WTC11 (cell line): Measurements from ENCODE around the gene NCKAP5L. TPM values are rescaled to one million over a fixed set of nuclear protein-coding genes. Genes with fewer than 3 reads are reported as not detected.
A peak's percentile ranks its signal among the peaks of the same experiment; 100 is the strongest.

ENCODE experiments used
- ATAC-seq: fragments of 200-7000 bp; cut with Tn5 transposase; 2 replicates; pipeline ENCODE4 v1.10.0; 2021; ENCODE audit warnings: mild to moderate bottlenecking, moderate library complexity
- CTCF ChIA-PET: fragments of 300-600 bp; sonication (Branson Sonifier 250); formaldehyde crosslinking; loops from one replicate; lab custom pipeline; 2021; ENCODE audit warnings: antibody characterized with exemption; lab: Charles Lee
- POLR2A ChIA-PET: fragments of 350-600 bp; sonication (Branson Sonifier 250); formaldehyde crosslinking; loops from one replicate; lab custom pipeline; 2021; ENCODE audit warnings: antibody characterized with exemption; lab: Charles Lee
- DNase-seq: peaks from one replicate; pipeline ENCODE4 v3.0.0; 2021; ENCODE audit warnings: low spot score
- H3K27ac Mint-ChIP-seq: 2 replicates; pipeline ENCODE4 v1.8.0; 2021; ENCODE audit warnings: mixed read lengths
- H3K27me3 Mint-ChIP-seq: 2 replicates; pipeline ENCODE4 v1.8.0; 2021; ENCODE audit warnings: low read depth, mild to moderate bottlenecking, moderate library complexity, mixed read lengths
- H3K36me3 Mint-ChIP-seq: 2 replicates; pipeline ENCODE4 v1.8.0; 2021; ENCODE audit warnings: mixed read lengths
- H3K4me1 Mint-ChIP-seq: 2 replicates; pipeline ENCODE4 v1.8.0; 2022; ENCODE audit warnings: mixed read lengths
- H3K4me3 Mint-ChIP-seq: 2 replicates; pipeline ENCODE4 v1.8.0; 2021; ENCODE audit warnings: mild to moderate bottlenecking, moderate library complexity, mixed read lengths
- H3K9me3 Mint-ChIP-seq: 2 replicates; pipeline ENCODE4 v1.8.0; 2021; ENCODE audit warnings: mixed read lengths
- CBFB ChIP-seq: sonication (generic); formaldehyde crosslinking; IDR thresholded peaks from 2 replicates; pipeline ENCODE4 v1.8.1; 2022; ENCODE audit warnings: mild to moderate bottlenecking, low read depth, missing genetic modification reagents
- CREB1 ChIP-seq: sonication (generic); formaldehyde crosslinking; IDR thresholded peaks from 2 replicates; pipeline ENCODE4 v1.8.0; 2023; ENCODE audit warnings: mild to moderate bottlenecking, missing genetic modification reagents
- FOXK1 ChIP-seq: sonication (generic); formaldehyde crosslinking; IDR thresholded peaks from 2 replicates; pipeline ENCODE4 v1.8.0; 2022; ENCODE audit warnings: mild to moderate bottlenecking, moderate library complexity, missing genetic modification reagents
- GABPB1 ChIP-seq: sonication (generic); formaldehyde crosslinking; IDR thresholded peaks from 2 replicates; pipeline ENCODE4 v1.8.1; 2023; ENCODE audit warnings: mild to moderate bottlenecking, missing genetic modification reagents
- GRHL2 ChIP-seq: fragments of 250-450 bp; sonication (Bioruptor Pico); IDR thresholded peaks from 2 replicates; pipeline ENCODE4 v1.8.0; 2022; ENCODE audit warnings: mild to moderate bottlenecking, moderate library complexity; ENCODE audit not compliant: insufficient replicate concordance, severe bottlenecking
- JAZF1 ChIP-seq: fragments of 250-450 bp; sonication (Bioruptor Pico); IDR thresholded peaks from 2 replicates; pipeline ENCODE4 v1.9.0; 2021; ENCODE audit warnings: moderate library complexity, mild to moderate bottlenecking, inconsistent platforms
- NR3C1 ChIP-seq: sonication (generic); formaldehyde crosslinking; conservative IDR thresholded peaks from 2 replicates; pipeline ENCODE4 v1.8.1; 2023; ENCODE audit warnings: low read depth, mild to moderate bottlenecking, missing genetic modification reagents
- OVOL2 ChIP-seq: fragments of 250-450 bp; sonication (Bioruptor Pico); IDR thresholded peaks from 2 replicates; pipeline ENCODE4 v1.9.0; 2021; ENCODE audit warnings: mild to moderate bottlenecking, borderline replicate concordance
- RELA ChIP-seq: sonication (generic); formaldehyde crosslinking; IDR thresholded peaks from 2 replicates; pipeline ENCODE4 v1.8.1; 2022; ENCODE audit warnings: missing genetic modification reagents, mild to moderate bottlenecking, borderline replicate concordance
- total RNA-seq: library from RNA; stranded (reverse); gene quantifications from 3 replicates; pipeline ENCODE4 v1.2.3, GENCODE V29; 2021
- TF ChIP-seq, protein P1 (sequence below): sonication (generic); formaldehyde crosslinking; IDR thresholded peaks from 2 replicates; pipeline ENCODE4 v1.8.0; 2023; ENCODE audit warnings: missing genetic modification reagents, mild to moderate bottlenecking, borderline replicate concordance
- TF ChIP-seq, protein P2 (sequence below): fragments of 200-600 bp; IDR thresholded peaks from 2 replicates; pipeline ENCODE4 v1.8.0; 2022; ENCODE audit warnings: antibody characterized with exemption
- TF ChIP-seq, protein P3 (sequence below): sonication (generic); formaldehyde crosslinking; IDR thresholded peaks from 2 replicates; pipeline ENCODE4 v1.8.0; 2023; ENCODE audit warnings: missing genetic modification reagents
- TF ChIP-seq, protein P4 (sequence below): sonication (generic); formaldehyde crosslinking; IDR thresholded peaks from 2 replicates; pipeline ENCODE4 v1.8.1; 2023; ENCODE audit warnings: mild to moderate bottlenecking, missing genetic modification reagents
- TF ChIP-seq, protein P5 (sequence below): sonication (generic); formaldehyde crosslinking; IDR thresholded peaks from 2 replicates; pipeline ENCODE4 v1.8.1; 2022; ENCODE audit warnings: missing genetic modification reagents, borderline replicate concordance
- TF ChIP-seq, protein P6 (sequence below): sonication (generic); formaldehyde crosslinking; IDR thresholded peaks from 2 replicates; pipeline ENCODE4 v1.8.0; 2023; ENCODE audit warnings: mild to moderate bottlenecking, missing genetic modification reagents

NCKAP5L gene
- total RNA-seq, 1 experiment from 2014 or later = 27.8 TPM

DNA sequence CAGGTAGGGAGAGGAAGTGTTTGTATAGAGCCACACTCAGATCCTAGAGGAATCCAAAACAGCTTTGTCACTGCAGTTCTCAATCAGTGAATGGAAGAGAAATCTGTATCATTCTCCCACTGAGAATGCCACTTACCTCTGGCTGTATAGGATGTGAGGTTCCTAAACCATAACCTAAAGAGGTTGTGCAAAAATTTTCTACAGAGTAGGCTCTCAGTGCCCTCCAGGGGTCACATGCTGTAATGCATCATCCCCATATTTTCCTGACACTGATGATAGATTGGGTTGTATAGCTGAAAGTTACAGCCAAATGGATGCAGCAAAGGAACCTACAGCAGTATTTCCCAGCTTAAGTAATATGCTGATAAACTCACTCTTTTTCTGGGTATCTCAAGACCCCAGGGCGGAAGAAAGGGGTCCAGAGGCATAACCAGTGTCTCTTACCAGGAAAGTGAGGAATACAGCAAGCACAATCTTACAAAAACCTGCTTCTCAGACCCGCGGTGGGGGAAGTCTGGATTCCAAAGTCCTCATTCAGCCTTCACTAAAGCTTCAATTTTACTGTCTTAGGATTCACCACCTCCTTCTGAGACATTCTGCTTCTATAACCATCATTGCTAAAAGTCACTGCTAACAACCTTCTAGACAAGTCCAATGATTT lies 10.9 kb upstream of the NCKAP5L start:
- H3K27me3 Mint-ChIP-seq = peaks cover 5% of the 10 kb centered on the region
- H3K4me3 Mint-ChIP-seq = no peak overlapping the region
- H3K9me3 Mint-ChIP-seq = no peaks in the 10 kb centered on the region
- ATAC-seq (peak; percentile 29), DNase-seq (no peak)
- H3K4me1 Mint-ChIP-seq = peaks cover 13% of the 10 kb centered on the region
- ChIA-PET CTCF (interaction anchor here (0.6 to 2.2 kb wide), 32 partner anchors 8 to 435 kb away, joined by 3 to 31 read pairs (median 4); partner anchors contain the start of genes NCKAP5L and TMBIM6), POLR2A (interaction anchor here (0.6 to 1.2 kb wide), 2 partner anchors 11 to 33 kb away, joined by 4 to 6 read pairs; partner anchors contain the start of gene NCKAP5L)
- TF ChIP-seq GRHL2 (CRISPR knock-in tag) (no peak), RELA (CRISPR knock-in tag) (no peak)
- TF ChIP-seq, protein P1, sequence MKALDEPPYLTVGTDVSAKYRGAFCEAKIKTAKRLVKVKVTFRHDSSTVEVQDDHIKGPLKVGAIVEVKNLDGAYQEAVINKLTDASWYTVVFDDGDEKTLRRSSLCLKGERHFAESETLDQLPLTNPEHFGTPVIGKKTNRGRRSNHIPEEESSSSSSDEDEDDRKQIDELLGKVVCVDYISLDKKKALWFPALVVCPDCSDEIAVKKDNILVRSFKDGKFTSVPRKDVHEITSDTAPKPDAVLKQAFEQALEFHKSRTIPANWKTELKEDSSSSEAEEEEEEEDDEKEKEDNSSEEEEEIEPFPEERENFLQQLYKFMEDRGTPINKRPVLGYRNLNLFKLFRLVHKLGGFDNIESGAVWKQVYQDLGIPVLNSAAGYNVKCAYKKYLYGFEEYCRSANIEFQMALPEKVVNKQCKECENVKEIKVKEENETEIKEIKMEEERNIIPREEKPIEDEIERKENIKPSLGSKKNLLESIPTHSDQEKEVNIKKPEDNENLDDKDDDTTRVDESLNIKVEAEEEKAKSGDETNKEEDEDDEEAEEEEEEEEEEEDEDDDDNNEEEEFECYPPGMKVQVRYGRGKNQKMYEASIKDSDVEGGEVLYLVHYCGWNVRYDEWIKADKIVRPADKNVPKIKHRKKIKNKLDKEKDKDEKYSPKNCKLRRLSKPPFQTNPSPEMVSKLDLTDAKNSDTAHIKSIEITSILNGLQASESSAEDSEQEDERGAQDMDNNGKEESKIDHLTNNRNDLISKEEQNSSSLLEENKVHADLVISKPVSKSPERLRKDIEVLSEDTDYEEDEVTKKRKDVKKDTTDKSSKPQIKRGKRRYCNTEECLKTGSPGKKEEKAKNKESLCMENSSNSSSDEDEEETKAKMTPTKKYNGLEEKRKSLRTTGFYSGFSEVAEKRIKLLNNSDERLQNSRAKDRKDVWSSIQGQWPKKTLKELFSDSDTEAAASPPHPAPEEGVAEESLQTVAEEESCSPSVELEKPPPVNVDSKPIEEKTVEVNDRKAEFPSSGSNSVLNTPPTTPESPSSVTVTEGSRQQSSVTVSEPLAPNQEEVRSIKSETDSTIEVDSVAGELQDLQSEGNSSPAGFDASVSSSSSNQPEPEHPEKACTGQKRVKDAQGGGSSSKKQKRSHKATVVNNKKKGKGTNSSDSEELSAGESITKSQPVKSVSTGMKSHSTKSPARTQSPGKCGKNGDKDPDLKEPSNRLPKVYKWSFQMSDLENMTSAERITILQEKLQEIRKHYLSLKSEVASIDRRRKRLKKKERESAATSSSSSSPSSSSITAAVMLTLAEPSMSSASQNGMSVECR (CRISPR knock-in tag) = no peak
- TF ChIP-seq, protein P2, sequence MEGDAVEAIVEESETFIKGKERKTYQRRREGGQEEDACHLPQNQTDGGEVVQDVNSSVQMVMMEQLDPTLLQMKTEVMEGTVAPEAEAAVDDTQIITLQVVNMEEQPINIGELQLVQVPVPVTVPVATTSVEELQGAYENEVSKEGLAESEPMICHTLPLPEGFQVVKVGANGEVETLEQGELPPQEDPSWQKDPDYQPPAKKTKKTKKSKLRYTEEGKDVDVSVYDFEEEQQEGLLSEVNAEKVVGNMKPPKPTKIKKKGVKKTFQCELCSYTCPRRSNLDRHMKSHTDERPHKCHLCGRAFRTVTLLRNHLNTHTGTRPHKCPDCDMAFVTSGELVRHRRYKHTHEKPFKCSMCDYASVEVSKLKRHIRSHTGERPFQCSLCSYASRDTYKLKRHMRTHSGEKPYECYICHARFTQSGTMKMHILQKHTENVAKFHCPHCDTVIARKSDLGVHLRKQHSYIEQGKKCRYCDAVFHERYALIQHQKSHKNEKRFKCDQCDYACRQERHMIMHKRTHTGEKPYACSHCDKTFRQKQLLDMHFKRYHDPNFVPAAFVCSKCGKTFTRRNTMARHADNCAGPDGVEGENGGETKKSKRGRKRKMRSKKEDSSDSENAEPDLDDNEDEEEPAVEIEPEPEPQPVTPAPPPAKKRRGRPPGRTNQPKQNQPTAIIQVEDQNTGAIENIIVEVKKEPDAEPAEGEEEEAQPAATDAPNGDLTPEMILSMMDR = peak; percentile 46
- TF ChIP-seq, protein P3, sequence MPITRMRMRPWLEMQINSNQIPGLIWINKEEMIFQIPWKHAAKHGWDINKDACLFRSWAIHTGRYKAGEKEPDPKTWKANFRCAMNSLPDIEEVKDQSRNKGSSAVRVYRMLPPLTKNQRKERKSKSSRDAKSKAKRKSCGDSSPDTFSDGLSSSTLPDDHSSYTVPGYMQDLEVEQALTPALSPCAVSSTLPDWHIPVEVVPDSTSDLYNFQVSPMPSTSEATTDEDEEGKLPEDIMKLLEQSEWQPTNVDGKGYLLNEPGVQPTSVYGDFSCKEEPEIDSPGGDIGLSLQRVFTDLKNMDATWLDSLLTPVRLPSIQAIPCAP (CRISPR knock-in tag) = no peak
- H3K27ac Mint-ChIP-seq = no peak overlapping the region
- H3K36me3 Mint-ChIP-seq = no peaks in the 10 kb centered on the region

DNA sequence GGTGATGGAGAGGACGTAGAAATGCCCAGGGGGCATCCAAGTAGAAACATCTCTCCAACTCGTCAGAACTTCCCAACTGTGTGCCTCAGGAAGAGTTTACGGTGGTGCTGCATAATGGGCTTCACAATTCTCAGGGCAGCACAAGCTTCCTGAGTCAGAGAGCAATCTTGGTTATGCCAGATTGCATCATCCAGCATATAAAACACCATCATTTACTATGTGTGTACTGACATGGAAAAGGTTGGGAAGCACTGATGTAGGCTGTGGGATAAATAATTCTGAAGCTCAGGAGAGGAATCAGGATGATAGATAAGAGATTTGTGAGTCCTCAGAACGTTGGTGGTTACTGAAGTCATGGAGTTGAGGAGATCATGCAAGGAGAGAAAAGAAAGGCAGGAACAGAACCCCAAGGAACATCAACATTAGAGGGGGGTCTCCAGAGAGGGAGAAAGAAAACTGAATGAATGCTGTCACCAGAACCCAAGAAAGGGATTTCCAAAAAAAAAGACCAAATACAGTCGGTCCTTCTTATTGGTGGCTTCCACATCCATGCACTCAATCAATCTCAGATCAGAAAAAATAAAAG lies 4.7 kb upstream of the NCKAP5L start:
- ChIA-PET CTCF (no interaction called here), POLR2A (no interaction called here)
- ATAC-seq = no peak
- no peak overlapping the region for H3K4me3 Mint-ChIP-seq
- no peak overlapping the region for H3K27ac Mint-ChIP-seq
- no peak for DNase-seq
- no peaks in the 10 kb centered on the region; the same call in 1 of the 2 replicates for H3K27me3 Mint-ChIP-seq
- no peaks in the 10 kb centered on the region for H3K9me3 Mint-ChIP-seq
- H3K36me3 Mint-ChIP-seq = no peaks in the 10 kb centered on the region
- H3K4me1 Mint-ChIP-seq = peaks cover 7% of the 10 kb centered on the region
- TF ChIP-seq, protein P4, sequence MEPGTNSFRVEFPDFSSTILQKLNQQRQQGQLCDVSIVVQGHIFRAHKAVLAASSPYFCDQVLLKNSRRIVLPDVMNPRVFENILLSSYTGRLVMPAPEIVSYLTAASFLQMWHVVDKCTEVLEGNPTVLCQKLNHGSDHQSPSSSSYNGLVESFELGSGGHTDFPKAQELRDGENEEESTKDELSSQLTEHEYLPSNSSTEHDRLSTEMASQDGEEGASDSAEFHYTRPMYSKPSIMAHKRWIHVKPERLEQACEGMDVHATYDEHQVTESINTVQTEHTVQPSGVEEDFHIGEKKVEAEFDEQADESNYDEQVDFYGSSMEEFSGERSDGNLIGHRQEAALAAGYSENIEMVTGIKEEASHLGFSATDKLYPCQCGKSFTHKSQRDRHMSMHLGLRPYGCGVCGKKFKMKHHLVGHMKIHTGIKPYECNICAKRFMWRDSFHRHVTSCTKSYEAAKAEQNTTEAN = no peak
- peak; percentile 75 for TF ChIP-seq GABPB1 (CRISPR knock-in tag)

DNA sequence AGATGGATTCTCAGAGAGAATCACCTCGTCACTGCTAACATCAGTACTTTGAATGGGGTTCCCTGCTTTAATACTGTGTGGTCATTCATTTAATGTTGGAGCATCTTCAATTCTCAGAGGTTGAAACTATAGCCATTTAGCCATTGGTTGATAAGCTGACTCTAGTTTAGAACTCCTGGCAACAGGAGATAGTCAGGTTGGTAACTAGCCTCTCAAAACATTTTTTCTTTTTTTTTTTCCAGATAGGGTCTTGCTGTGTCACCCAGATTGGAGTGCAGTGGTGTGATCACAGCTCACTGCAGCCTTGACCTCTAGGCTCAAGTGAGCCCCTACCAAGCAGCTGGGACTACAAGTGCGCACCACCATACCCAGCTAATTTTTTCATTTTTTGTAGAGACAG lies 3.5 kb upstream of the NCKAP5L start:
- H3K27ac Mint-ChIP-seq = no peak overlapping the region
- CTCF ChIA-PET = interaction anchor here (1.7 kb wide), 1 partner anchor 53 kb away, joined by 4 read pairs; no protein-coding TSS in a partner anchor
- TF ChIP-seq OVOL2 (CRISPR knock-in tag) (no peak), FOXK1 (no peak), RELA (CRISPR knock-in tag) (no peak), JAZF1 (CRISPR knock-in tag) (no peak), NR3C1 (CRISPR knock-in tag) (no peak), CBFB (no peak), CREB1 (CRISPR knock-in tag) (no peak)
- TF ChIP-seq, protein P5, sequence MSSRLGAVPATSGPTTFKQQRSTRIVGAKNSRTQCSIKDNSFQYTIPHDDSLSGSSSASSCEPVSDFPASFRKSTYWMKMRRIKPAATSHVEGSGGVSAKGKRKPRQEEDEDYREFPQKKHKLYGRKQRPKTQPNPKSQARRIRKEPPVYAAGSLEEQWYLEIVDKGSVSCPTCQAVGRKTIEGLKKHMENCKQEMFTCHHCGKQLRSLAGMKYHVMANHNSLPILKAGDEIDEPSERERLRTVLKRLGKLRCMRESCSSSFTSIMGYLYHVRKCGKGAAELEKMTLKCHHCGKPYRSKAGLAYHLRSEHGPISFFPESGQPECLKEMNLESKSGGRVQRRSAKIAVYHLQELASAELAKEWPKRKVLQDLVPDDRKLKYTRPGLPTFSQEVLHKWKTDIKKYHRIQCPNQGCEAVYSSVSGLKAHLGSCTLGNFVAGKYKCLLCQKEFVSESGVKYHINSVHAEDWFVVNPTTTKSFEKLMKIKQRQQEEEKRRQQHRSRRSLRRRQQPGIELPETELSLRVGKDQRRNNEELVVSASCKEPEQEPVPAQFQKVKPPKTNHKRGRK (CRISPR knock-in tag) = no peak
- TF ChIP-seq, protein P6, sequence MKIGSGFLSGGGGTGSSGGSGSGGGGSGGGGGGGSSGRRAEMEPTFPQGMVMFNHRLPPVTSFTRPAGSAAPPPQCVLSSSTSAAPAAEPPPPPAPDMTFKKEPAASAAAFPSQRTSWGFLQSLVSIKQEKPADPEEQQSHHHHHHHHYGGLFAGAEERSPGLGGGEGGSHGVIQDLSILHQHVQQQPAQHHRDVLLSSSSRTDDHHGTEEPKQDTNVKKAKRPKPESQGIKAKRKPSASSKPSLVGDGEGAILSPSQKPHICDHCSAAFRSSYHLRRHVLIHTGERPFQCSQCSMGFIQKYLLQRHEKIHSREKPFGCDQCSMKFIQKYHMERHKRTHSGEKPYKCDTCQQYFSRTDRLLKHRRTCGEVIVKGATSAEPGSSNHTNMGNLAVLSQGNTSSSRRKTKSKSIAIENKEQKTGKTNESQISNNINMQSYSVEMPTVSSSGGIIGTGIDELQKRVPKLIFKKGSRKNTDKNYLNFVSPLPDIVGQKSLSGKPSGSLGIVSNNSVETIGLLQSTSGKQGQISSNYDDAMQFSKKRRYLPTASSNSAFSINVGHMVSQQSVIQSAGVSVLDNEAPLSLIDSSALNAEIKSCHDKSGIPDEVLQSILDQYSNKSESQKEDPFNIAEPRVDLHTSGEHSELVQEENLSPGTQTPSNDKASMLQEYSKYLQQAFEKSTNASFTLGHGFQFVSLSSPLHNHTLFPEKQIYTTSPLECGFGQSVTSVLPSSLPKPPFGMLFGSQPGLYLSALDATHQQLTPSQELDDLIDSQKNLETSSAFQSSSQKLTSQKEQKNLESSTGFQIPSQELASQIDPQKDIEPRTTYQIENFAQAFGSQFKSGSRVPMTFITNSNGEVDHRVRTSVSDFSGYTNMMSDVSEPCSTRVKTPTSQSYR = no peak

More for the DNA sequence above, 3.5 kb upstream of the NCKAP5L start:
- POLR2A ChIA-PET = no interaction called here
- Mint-ChIP-seq H3K4me3 (no peak overlapping the region), H3K36me3 (no peaks in the 10 kb centered on the region), H3K9me3 (no peaks in the 10 kb centered on the region), H3K4me1 (peaks cover 13% of the 10 kb centered on the region), H3K27me3 (no peaks in the 10 kb centered on the region; the same call in 1 of the 2 replicates)
- ATAC-seq = no peak
- no peak for DNase-seq
